HG02798 (cell line): Measurements from ENCODE around the gene CSPG4.
"Not testable (repeated sequence)": the region's sequence is repeated elsewhere in the genome, so short reads cannot be mapped to it uniquely, and the experiment has no call there.

Source experiments
- ATAC-seq: cut with Tn5 transposase; IDR thresholded peaks from one replicate; pipeline ENCODE4 v1.9.1; 2021; ENCODE audit warnings: mild to moderate bottlenecking; ENCODE audit not compliant: unreplicated experiment, poor library complexity

Gene CSPG4

DNA sequence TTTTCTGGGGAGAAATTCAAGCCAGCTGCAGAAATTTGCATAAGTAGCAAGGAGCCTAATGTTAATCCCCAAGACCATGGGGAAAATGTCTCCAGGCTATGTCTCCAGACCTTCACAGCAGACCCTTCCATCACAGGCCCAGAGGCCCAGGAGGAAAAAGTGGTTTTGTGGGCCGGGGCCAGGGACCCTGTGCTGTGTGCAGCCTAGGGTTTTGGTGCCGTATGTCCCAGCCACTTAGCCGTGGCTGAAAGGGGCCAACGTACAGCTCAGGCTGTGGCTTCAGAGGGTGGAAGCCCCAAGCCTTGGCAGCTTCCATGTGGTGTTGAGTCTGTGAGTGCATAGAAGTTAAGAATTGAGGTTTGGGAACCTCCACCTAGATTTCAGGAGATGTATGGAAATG is 29.7 kb upstream of the CSPG4 start:
- ATAC-seq: not testable (repeated sequence)

DNA sequence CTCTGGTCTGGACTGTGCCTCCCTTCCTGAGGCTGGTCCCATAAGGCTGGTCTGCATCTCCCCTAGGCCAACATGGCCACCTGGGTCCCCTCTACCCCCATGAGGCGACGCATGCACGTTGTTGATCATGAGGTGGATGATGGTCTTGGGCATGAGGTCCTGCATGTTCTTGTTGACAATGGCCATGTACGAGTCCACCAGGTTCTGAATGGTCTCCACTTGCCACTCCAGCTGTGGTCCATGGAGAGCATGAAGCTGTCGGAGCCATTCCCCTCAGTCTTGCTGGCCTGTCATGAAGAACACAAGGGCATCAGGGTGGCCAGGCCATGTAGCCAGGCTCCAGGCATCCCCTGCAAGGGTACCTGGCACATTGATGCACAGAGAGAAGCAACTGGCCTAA is 27.1 kb upstream of the CSPG4 start:
- no peak for ATAC-seq

DNA sequence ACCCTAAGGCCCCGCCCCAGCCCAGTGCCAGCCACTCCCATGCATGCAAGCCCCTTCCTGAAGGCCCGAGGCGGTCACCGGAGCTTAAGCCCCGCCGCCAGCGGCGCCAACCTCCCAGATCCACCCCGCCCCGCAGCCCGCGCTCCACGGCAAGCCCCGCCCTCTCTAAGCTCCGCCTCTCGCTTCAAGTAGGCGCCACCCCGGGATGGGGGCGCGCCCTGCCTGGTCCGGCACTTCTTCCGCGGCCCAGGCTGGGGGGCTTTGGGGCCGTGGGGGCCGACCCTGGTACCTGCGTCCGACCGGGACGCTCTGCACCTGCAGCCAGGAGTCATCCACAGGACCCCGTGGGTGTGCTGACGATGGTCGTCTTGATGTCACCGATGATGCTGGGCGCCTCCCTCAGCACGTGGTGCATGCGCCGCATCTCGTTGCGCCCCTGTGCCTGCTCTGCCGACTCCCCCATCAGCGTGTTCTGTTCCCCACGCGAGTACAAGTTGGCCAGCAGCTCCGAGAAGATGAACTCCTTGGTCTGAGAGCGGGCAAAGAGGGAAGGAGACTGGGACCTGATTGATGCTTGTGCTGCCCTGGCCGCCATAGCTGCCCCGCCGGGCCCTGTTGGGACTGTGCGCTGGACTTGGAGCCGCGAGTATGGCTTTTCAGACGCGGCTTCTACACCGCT is 26.1 kb upstream of the CSPG4 start:
- peak; percentile 97 for ATAC-seq

DNA sequence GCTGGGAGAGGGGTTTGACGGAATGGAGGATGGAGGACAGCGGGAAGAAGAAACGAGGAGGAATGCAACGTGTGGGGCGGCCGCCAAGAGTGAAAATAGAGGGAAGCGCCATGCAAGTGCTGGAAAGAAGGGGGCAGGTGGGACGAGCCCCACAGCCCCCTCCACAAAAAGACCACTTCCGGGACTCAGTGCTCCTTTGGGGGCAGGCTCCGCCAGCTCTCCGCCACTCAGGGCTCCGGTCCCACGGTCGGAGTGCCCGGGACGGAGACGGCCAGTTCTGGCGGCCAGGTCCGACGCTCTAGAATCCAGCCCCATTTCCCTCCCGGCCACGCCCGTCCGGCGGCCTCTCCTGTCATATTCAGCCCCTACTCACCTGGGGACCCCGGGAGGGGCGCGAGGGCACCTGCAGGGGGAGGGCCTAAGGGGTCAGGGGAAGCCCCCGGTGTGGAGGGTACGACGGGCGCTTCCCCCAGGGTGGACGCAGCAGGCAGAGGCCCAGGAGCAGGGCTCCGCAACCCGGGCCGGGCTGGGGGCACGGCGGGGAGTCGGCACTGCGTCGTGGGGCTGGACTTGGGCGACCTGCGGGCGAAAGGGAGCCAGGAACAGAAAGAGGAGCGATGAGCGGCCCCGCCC is 25.5 kb upstream of the CSPG4 start:
- ATAC-seq: no peak

DNA sequence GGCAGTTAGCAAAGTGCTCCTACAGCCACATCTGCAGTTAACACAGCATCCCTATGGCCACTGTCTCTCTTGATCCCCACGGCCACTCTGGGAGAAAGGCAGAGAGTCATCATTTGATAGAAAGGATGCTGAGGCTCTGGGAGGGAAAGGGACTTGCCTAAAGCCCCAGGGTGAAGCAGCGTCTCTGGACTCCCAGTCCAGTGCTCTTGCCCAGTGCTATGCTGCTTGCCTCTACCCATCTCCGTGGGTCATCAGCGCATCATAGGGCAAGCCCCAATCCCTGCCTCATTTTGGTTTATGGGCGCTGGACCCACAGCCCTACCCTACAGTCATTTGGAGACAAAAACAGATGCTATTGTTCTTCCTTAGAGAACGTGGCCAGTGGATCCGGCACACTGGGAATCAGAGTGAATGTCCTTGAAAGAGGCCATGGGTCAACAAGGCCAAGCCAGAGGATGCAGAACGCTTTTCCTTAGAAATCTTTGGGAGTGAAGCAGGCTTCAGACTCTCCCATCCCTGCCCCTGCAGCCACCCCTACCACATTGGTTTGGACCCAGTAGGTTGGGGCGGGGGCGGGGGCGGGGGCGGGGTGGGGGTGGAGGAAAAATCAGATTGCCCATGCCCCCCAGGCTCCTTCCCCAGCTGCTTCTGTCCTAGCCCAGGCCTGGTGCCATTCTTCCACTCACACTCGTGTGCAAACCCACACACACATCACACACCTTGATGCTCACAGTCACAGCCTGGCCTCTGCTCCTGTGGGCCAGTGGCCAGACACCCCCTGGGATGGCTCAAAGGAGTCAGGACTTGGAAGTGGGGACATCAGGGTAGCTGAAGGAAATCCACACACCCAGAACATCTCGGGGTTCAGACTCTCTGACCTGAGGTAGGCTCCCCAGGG is 24.7 kb upstream of the CSPG4 start:
- not testable (repeated sequence) for ATAC-seq

DNA sequence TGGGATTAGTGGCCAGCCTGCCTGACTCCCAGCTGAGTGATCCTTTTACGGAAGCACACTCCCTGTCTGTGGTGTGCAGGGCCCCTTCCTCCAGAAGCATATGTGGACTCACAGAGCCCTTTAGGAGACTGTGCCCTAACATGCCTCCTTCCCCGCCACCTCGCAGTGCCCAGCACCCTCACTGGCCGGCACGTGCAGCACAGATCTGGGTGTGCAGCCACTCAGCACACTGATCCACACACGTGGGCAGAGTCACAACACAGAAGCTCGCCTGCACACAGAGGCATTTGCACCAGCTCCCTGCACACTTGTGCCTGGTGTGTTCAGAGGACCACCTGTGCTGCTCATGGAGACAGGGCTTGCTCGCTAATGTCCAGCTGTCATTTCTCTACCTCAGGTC is 23.6 kb upstream of the CSPG4 start:
- no peak for ATAC-seq

DNA sequence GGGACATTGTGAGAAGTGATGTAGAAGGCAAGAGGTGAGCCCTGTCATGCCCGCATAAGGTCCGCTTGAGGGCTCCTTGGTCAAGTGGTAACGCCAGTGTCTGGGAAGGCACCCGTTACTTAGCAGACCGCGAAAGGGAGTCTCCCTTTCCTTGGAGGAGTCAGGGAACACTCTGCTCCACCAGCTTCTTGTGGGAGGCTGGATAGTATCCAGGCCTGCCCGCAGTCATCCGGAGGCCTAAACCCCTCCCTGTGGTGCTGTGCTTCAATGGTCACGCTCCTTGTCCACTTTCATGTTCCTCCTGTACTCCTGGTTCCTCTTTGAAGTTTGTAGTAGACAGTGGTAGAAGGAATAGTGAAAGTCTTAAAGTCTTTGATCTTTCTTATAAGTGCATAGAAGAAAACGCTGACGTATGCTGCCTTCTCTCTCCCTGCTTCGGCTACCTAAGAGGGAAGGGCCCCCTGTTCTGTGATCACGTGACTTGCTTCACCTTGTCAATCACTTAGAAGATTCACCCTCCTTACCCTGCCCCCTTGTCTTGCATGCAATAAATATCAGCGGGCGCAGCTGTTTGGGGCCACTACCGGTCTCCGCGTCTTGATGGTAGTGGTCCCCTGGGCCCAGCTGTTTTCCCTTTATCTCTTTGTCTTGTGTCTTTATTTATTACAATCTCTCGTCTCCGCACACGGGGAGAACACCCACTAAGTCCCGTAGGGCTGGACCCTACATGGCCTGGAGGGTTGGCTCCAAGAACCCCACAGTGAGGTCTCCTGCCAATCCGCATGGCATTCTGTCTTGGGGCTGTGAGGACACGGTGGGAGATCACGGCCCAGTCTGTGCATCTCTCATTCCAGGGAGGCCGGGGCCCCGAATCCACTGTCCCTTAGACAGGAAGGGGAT is 22.5 kb upstream of the CSPG4 start:
- not testable (repeated sequence) for ATAC-seq

DNA sequence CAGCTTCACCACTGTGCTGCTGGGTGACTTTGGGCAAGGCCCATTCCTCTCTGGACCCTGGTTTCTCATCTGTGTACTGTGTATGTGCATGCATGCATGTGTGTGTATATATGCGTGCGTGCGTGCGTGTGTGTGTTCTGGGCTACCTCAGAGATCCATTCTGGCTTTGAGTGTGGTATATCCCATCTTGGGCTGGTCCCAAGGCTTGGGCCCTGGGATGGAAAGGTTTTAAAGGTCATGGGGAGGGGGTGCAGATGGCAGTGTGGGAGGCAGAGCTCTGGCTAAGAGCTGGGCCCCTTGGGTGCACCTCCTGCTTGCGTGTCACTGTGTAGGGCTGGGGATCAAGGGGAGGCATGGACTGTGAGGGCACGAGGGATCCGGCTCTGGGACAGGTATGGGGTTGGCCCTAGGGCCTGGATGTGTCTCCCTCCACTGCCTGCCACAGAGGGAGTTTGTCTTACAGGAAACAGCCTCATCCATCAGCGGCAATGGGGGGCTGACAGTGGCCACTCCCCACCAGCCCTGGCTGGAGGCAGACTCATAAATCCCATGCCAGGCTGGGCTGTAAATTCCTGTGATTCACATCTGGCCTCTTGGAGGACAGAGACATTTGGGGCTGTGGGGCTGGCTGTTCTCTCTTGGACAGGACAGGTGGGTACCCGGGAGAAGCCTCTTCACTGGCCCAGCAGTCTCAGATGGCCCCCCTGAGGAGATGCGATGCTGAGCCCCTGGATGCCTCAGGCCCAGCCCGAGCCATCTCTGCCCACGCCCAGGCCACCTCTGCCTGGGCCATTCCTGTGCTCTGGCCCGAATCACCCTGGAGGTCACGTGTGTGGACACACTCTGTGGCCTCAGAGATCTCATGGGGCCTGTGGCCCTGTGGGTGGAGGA is 21.4 kb upstream of the CSPG4 start:
- ATAC-seq: no peak

DNA sequence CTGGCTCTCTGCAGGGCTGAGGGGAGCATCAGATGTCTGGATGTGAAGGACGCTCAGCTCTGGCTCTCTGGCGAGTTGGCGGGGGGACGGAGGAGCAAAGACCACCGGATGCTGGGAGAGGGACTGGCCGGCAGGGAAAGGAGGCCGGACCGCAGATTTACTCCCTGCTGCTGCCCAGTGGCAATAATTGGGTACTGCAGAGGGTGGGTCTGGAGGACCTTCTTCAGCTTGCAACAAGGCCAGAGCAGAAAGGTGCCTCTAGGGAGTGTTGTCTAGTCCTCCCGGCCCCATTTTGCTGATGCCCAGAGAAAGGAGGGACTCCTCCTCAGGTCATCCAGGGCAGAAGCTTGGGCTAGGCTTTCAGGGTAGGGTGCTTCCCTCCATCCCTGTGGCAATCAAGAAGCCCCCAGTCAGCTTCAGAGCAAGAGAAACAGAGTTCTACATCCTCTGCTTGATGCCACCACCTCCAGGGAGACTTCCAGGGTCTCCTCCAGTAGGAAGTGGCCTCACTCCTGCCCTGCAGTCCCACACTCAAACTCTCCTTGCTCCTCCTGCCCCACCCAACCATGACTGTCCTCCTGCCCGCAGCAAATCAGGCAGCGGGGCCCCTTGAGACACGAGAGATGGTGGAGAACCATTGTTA is 20.3 kb upstream of the CSPG4 start:
- ATAC-seq: peak; percentile 73

DNA sequence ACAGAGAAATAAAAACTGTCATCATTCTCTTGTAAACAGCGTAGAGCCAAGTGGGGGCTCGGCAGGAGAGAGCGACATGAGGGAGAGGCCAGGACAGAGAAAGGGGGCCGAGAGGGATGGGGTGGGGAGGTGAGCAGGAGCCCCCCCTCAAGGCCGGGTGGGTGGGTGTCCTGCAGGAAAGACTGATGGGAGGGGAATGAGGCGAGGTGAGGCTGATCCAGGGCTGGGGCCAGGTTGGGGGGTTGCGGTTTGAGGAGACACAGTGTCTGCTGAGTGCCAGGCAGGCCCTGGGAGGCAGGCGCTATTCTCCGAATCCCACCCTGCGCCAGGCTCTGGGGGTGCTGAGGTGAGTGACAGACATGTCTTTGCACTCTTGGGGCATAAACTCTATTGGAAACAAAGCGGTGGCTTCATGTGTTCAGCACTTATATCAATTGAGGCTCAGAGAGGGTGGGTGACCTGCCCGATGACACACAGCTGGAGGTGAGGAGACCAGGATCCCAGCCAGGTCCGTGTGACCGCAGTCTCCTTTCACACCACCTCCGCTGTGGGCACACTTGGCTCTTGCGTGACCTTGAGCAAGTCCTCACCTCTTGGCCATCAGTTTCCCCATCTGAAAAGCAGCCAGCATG is 19.6 kb upstream of the CSPG4 start:
- no peak for ATAC-seq

DNA sequence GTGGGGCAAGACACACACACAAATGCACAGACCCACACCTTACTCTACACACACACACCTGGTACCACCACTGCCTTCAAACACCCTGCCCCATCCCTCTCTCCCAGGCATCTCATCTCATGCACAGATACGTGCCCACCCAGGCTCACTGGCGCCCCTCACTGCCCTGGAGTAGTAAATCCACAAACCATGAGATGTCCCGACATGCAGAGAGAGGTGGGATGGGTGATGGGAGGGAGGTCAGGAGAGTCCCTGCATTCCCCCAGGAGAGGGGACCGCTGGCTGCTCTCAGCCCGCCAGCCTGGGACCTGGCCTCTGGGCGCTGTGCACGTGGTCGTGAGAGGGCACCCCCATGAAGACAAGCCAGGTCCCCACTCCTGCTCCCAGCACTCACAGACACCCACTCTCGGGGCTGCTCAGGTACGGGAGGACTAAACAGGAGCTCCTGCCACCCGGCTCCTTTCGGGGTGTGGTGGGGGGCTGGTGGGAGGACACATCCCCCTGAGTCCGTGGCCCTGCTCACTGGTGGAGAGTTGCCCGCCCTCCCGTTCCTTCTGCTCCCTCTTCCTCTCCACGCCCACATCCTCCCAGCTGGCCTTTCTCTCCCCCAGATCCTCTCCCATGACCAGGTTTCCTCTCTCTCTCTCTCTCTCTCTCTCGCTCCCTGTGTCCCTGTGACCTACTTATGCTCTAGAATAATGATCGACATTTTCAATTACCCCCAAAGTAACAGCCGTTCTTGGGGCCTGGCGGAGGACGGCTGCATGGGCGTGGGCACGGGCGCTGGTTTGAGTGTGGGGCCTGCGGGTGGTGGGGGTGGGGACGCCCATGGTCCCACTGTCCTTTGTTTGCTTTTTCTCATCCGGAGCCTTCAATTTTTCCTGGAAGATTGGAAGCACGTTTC is 18.9 kb upstream of the CSPG4 start:
- no peak for ATAC-seq

DNA sequence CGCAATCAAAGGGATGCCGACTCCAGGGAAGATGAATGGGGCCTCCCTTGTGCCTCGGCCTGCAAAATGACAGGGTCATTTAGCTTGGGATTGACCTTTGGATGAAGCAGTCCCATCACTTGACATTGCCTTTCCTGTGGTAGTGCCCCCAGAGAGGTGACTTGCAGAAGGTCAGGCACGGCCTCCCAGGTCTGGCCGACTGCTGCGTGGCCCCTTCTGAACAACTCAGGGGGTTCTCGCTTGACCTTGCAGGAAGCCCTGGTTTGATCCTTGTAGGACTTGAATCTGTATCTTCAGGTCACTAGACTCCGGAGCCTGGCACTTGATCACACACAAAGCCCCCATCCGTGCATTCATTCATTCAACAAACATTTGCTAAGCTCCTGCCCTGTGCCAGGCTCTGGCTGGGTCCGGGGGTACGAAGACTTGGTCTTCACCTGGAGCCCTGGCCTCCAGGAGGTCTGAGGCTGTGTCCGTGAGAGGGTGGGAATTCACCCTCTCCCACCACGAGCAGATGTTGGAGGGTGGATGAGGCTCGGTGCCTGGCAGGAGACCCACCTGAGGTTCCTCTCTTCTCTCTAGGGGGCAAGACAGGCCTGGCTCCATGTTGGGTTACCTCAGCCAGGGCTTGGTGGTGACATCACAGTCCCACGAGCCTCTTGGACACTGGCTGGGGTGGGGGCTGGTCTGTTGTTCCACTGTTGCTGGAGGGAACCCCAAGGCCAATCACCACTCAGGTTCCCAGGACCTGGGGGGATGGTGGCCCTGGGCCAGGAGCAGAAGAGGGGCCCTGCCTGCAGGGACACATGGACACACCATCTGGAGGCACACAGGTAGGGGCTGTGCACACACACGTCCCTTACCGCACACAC is 18.0 kb upstream of the CSPG4 start:
- ATAC-seq: not testable (repeated sequence)

DNA sequence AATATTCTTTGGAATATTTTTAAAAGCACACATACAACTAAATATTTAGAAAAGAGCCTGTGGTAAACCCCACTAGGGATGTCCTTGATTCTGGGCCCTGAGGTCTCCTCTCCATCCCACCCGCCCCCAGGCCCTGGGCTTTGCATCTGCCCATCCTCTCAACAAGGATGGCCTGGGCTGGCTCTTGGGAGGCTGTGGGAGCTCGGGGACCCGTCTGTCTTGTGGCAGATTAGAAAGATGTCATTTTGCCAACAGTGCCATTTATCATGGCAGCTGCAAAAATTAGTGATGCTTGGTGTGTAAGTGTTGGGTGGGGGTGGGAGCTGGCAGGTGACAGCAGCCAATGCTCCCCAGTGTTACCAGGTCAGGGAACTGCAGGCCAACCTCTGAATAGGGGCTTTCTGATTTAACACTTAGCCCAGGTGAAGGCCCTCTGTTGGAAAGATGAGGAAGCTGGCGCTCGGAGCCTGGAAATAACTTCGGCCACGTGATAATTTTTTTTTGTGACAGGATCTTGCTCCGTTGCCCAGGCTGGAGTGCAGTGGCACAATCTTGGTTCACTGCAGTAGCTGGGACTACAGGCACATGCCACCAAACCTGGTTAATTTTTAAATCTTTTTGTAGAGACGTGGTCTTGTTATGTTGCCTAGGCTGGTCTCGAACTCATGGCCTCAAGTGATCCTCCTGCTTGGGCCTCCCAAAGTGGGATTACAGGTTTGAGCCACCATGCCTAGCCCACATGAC is 16.9 kb upstream of the CSPG4 start:
- no peak for ATAC-seq

DNA sequence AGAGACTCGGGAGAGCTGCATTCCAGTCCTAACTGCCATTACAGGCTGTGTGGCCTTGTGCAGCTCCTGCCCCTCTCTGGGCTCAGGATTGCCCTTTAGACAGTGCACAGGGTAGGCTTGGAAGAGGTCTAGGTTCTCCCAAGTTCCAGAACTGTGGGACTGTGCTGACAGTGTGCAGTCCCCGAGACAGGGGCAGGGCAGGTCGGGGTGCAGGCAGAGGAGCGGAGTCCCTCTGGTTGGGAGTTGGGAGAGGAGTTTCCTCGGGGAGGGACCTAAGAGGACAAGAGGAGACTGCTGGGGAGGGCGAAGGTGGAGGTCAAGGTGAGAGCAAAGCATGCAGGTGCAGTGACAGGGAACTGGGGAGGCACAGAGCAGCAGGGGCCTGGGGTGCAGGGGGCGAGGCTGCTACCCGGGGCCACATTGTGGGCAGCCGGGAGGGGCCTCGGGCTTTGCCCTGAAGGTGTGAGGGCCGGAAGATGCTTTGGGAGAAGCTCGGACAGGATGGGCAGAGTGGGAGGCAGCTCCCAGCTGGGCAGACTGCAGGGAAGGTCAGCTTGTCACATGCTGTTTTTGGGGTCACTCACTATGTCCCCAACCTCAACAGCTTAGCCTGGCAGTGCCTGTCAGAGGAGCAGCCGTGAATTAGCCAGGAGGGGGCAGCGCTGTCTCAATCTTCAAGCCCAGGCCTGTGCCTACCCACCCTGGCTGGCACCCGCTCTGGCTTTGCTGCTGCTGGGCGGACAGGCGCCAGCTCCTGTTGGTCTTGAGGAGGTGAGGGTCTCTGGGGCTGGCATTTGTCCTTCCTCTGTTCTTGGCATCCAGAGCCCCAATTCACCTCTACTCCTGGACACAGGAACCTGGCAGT is 15.4 kb upstream of the CSPG4 start:
- ATAC-seq: no peak

DNA sequence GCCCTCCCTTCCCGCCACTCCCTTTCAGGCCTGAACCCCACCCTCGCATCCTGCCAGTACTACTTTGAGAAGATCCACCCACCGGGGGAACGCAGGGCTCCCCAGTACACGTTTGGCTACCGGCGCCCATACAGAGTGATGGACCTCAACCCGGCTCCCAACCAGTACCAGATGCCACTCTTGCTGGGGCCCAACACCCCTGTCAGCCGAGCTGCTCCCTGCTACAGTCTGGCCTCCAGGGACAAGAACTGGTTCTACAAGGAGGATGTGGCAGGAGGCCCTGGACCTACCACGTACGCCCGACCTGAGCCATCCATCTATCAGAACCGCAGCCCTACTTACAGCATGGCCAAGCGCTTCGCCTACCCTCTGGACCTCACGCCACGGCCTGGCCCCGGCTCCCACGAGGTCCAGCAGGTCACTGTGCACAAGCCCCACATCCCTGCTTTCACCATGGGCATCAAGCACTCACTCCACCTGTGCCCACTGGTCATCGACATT is 14.4 kb upstream of the CSPG4 start:
- no peak for ATAC-seq
